Gastroesophageal sphincter (tissue), 3 donors: ENCODE data around the gene CARD9.

Source experiments
- CTCF ChIP-seq, 4 experiments: fragments of 200-600 bp in 2 of 4; fragments of 450-650 bp in 2 of 4; sonication (generic) in 1 of 4; IDR thresholded peaks; one replicate each; pipeline ENCODE4 v1.5.1; 2017 to 2019; ENCODE audit warnings: antibody characterized with exemption in 4 of 4, mild to moderate bottlenecking in 2 of 4, moderate library complexity in 2 of 4
- EP300 ChIP-seq: sonication (generic); formaldehyde crosslinking; IDR thresholded peaks from one replicate; pipeline ENCODE4 v1.6.1; 2017; ENCODE audit warnings: antibody characterized with exemption, mild to moderate bottlenecking
- POLR2A ChIP-seq, 2 donors: fragments of 450-650 bp; IDR thresholded peaks; one replicate each; pipeline ENCODE4 v1.6.1; 2017; ENCODE audit warnings: antibody characterized with exemption in 2 of 2, mild to moderate bottlenecking in 2 of 2, moderate library complexity in 1 of 2
- POLR2AphosphoS5 ChIP-seq: sonication (generic); formaldehyde crosslinking; IDR thresholded peaks from one replicate; pipeline ENCODE4 v1.6.1; 2017; ENCODE audit warnings: antibody characterized with exemption

GRCh38 chr9:136343884-136344269 is 29.6 kb downstream of the CARD9 start:
- no peak for TF ChIP-seq CTCF (IDR thresholded peaks at IDR 0.05)
- TF ChIP-seq POLR2AphosphoS5: no peak
- TF ChIP-seq EP300: no peak
- no peak for TF ChIP-seq POLR2A (IDR thresholded peaks at IDR 0.05)
